CD4-positive, alpha-beta T cell (primary cell): ENCODE measurements around the gene C19orf25. TPM values are rescaled to one million over a fixed set of nuclear protein-coding genes. Genes with fewer than 3 reads are reported as not detected.

Experiments used
- ATAC-seq: fragments of 200-7000 bp; cut with Tn5 transposase; one replicate; pipeline ENCODE4 v1.10.0; 2022; ENCODE audit warnings: mild to moderate bottlenecking; ENCODE audit not compliant: poor library complexity
- CTCF ChIA-PET: fragments of 350-600 bp; sonication (Branson Sonifier 250); formaldehyde crosslinking; loops from one replicate; lab custom pipeline; 2021; ENCODE audit warnings: antibody characterized with exemption, inconsistent platforms; lab: Charles Lee
- POLR2A ChIA-PET: fragments of 350-600 bp; sonication (Branson Sonifier 250); formaldehyde crosslinking; loops from one replicate; lab custom pipeline; 2021; ENCODE audit warnings: antibody characterized with exemption, inconsistent platforms; lab: Charles Lee
- DNase-seq, 14 experiments: peaks; one replicate each; pipeline ENCODE4 v3.0.0-alpha.2; 2013 to 2020; ENCODE audit warnings: mixed read lengths in 2 of 14
- H3K27ac ChIP-seq, 2 donors: one replicate each; pipeline versions ENCODE4 v1.5.1 to v1.7.0; 2013; ENCODE audit warnings: low read length in 2 of 2, low read depth in 1 of 2, mild to moderate bottlenecking in 1 of 2
- H3K27me3 ChIP-seq, 2 experiments: 1 replicate in 1 of 2; 2 replicates in 1 of 2; pipeline versions ENCODE4 v1.6.1 to v1.7.0; 2013; ENCODE audit warnings: low read length in 2 of 2, control low read depth in 1 of 2, mild to moderate bottlenecking in 1 of 2, moderate library complexity in 1 of 2; ENCODE audit not compliant: insufficient read depth in 2 of 2, control insufficient read depth in 1 of 2
- H3K36me3 ChIP-seq: one replicate; pipeline ENCODE4 v1.6.1; 2013; ENCODE audit warnings: low read length, control low read depth; ENCODE audit not compliant: insufficient read depth
- H3K4me1 ChIP-seq: one replicate; pipeline ENCODE4 v1.6.1; 2013; ENCODE audit warnings: low read length, control low read depth; ENCODE audit not compliant: insufficient read depth
- H3K4me3 ChIP-seq: one replicate; pipeline ENCODE4 v1.5.1; 2013; ENCODE audit warnings: mild to moderate bottlenecking, low read length, moderate library complexity
- H3K9me3 ChIP-seq, 2 experiments: 1 replicate in 1 of 2; 2 replicates in 1 of 2; pipeline versions ENCODE4 v1.6.1 to v1.7.0; 2013; ENCODE audit warnings: low read length in 2 of 2, mild to moderate bottlenecking in 2 of 2, control low read depth in 1 of 2, moderate library complexity in 1 of 2; ENCODE audit not compliant: control insufficient read depth in 1 of 2, insufficient read depth in 1 of 2
- H3K27ac Mint-ChIP-seq: one replicate; pipeline ENCODE4 v1.8.0; 2020; ENCODE audit warnings: mixed read lengths
- H3K27me3 Mint-ChIP-seq: one replicate; pipeline ENCODE4 v1.8.0; 2021; ENCODE audit warnings: mixed read lengths
- H3K36me3 Mint-ChIP-seq: one replicate; pipeline ENCODE4 v1.8.0; 2021; ENCODE audit warnings: low read depth, mixed read lengths
- H3K4me1 Mint-ChIP-seq: one replicate; pipeline ENCODE4 v1.8.0; 2021; ENCODE audit warnings: low read depth, mixed read lengths
- H3K4me3 Mint-ChIP-seq: one replicate; pipeline ENCODE4 v1.8.0; 2020; ENCODE audit warnings: mild to moderate bottlenecking, mixed read lengths
- H3K9me3 Mint-ChIP-seq: one replicate; pipeline ENCODE4 v1.8.0; 2020; ENCODE audit warnings: mixed read lengths
- intact Hi-C, 2 experiments: fragments of 100-400 bp; cut with DNase I in 1 of 2; cut with micrococcal nuclease in 1 of 2; formaldehyde crosslinking; loops; one replicate each; pipeline versions ENCODE4 v1.15.1 to v1.9.0; 2023 to 2025; cut with DNase I, micrococcal nuclease
- total RNA-seq, 174 experiments: library from RNA in 2 of 174; stranded (reverse) in 2 of 174; gene quantifications; one replicate each; pipeline ENCODE4 v1.2.3 and lab custom pipeline; 2021 to 2026
- TF ChIP-seq, protein P1 (sequence below): fragments of 200-600 bp; IDR thresholded peaks from one replicate; pipeline ENCODE4 v1.8.0; 2022; ENCODE audit warnings: antibody characterized with exemption, mild to moderate bottlenecking

Gene C19orf25
- total RNA-seq, 2 experiments from 2014 or later, result 14.9 to 15.8 TPM

DNA sequence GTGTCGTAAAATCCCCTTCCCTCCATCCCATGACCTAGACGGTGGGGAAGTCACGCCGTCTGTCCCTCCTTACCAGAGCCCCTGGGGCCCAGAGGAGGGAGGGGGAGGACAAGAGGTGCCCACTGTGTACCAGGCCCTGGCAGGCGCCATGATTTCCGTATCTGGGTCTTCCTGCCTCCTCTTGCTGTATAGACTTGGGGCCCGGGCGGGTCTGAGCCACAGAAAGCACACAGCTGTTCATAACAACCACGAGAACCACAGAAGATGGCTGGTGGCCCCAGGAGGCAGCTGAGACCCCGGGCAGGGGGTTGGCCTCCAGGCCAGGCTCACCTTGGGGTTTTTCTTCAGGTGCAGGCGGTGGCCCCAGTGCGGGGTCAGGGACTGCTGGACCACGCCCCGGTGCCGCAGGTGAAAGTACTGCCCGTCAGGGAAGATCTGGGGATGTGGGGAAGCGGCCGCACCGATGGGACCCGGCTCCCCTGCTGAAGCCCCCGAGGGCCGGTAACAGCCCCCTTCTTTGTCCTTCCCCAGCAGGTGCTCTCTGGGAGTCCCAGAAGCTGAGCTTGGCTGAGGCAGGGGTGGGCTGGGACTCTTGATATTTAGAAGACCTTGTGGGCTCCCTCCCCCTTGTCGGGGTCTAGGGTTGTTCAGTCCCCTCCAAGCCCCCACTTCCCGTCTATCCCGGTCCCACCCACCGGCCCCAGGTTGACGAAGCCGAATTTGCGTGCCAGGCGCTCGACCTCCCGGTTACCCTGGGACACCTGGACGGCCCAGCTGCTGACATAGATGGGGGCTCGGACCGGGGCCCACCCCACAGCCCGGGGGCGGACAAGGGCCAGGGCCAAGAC lies 10.7 kb upstream of the C19orf25 start:
- peaks cover 12% of the 10 kb centered on the region for H3K4me1 Mint-ChIP-seq
- no peaks in the 10 kb centered on the region for H3K27me3 Mint-ChIP-seq
- Histone ChIP-seq H3K27me3 (no peaks in the 10 kb centered on the region), H3K27ac (peak overlapping the region in 1 of 2 donors; percentile 29), H3K9me3 (no peaks in the 10 kb centered on the region), H3K4me3 (peak overlapping the region; percentile 61), H3K4me1 (peaks cover 23% of the 10 kb centered on the region), H3K36me3 (no peaks in the 10 kb centered on the region)
- intact Hi-C loops, result loop anchor here (1.0 to 2.0 kb wide), 4 partner anchors 10 to 83 kb away; partner anchors contain the start of genes C19orf25 (in 1 of the 2) and DAZAP1 (in 1 of the 2)
- no peak overlapping the region for H3K27ac Mint-ChIP-seq
- DNase-seq (no peak), ATAC-seq (no peak)
- peaks cover 4% of the 10 kb centered on the region for H3K36me3 Mint-ChIP-seq
- TF ChIP-seq, protein P1, sequence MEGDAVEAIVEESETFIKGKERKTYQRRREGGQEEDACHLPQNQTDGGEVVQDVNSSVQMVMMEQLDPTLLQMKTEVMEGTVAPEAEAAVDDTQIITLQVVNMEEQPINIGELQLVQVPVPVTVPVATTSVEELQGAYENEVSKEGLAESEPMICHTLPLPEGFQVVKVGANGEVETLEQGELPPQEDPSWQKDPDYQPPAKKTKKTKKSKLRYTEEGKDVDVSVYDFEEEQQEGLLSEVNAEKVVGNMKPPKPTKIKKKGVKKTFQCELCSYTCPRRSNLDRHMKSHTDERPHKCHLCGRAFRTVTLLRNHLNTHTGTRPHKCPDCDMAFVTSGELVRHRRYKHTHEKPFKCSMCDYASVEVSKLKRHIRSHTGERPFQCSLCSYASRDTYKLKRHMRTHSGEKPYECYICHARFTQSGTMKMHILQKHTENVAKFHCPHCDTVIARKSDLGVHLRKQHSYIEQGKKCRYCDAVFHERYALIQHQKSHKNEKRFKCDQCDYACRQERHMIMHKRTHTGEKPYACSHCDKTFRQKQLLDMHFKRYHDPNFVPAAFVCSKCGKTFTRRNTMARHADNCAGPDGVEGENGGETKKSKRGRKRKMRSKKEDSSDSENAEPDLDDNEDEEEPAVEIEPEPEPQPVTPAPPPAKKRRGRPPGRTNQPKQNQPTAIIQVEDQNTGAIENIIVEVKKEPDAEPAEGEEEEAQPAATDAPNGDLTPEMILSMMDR, result no peak
- no peaks in the 10 kb centered on the region for H3K9me3 Mint-ChIP-seq
- CTCF ChIA-PET, result interaction anchor here (0.6 kb wide), 1 partner anchor 76 kb away, joined by 3 read pairs; no protein-coding TSS in a partner anchor
- POLR2A ChIA-PET, result interaction anchor here (1.8 kb wide), 1 partner anchor 19 kb away, joined by 7 read pairs; no protein-coding TSS in a partner anchor
- H3K4me3 Mint-ChIP-seq, result peak overlapping the region; percentile 76

- CTCF ChIA-PET, result no interaction called here
- H3K27me3 Mint-ChIP-seq, result no peaks in the 10 kb centered on the region
- DNase-seq (no peak), ATAC-seq (no peak)
- H3K4me3 ChIP-seq, result no peak overlapping the region
- peaks cover 12% of the 10 kb centered on the region for H3K4me1 Mint-ChIP-seq
- intact Hi-C loops, result no loop called here
- no peak overlapping the region for H3K27ac Mint-ChIP-seq
- H3K9me3 Mint-ChIP-seq, result no peaks in the 10 kb centered on the region
- POLR2A ChIA-PET, result no interaction called here
- no peaks in the 10 kb centered on the region for H3K9me3 ChIP-seq
- no peak overlapping the region for H3K27ac ChIP-seq
- H3K4me1 ChIP-seq, result peaks cover 23% of the 10 kb centered on the region
- no peaks in the 10 kb centered on the region for H3K36me3 ChIP-seq
- H3K36me3 Mint-ChIP-seq, result peaks cover 4% of the 10 kb centered on the region
- TF ChIP-seq, protein P1, result no peak
- no peak overlapping the region for H3K4me3 Mint-ChIP-seq
- no peaks in the 10 kb centered on the region for H3K27me3 ChIP-seq
Measured at GRCh38 chr19:1488282-1488601, 9.2 kb upstream of the C19orf25 start.

DNA sequence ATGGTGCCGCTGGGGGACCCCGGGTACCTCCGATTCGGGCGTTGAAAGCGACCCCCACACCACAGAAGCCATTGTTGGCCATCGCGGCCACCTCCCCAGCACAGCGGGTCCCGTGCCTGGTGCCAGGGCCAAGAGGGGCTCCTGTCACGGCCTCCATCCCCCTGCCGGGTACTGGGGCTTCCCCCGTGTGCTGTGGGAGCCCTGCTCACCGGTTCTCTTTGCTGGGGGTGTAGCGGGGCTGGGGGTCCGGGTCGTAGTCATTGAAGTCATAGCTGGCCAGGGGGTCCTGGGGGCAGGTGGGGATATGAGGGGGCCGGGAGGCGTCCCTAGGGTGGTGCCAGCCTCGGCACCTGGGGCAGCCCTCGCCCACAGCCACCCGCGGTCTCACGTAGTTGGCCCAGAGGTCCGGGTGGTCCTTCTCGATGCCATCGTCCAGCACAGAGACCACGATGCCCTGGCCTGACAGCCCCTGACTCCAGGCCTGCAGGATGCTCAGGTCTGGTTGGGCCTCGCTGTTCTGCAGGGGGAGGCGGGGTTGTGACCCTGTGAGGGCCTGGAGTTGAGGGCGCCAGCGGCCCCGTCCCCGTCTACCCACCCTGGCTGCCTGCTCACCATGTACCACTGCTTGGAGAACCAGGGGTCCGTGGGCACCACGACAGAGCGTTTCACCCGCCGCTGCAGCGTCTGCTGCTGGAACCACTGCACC lies 8.7 kb upstream of the C19orf25 start:
- ChIA-PET POLR2A (no interaction called here), CTCF (no interaction called here)
- Histone ChIP-seq H3K4me3 (no peak overlapping the region), H3K27me3 (no peaks in the 10 kb centered on the region), H3K4me1 (peaks cover 23% of the 10 kb centered on the region), H3K27ac (no peak overlapping the region), H3K9me3 (no peaks in the 10 kb centered on the region), H3K36me3 (no peaks in the 10 kb centered on the region)
- ATAC-seq (no peak), DNase-seq (no peak)
- Mint-ChIP-seq H3K4me3 (no peak overlapping the region), H3K4me1 (peaks cover 12% of the 10 kb centered on the region), H3K36me3 (peaks cover 4% of the 10 kb centered on the region), H3K27ac (no peak overlapping the region), H3K27me3 (no peaks in the 10 kb centered on the region), H3K9me3 (no peaks in the 10 kb centered on the region)
- intact Hi-C loops, result no loop called here
- TF ChIP-seq, protein P1, result no peak
